ENCODE data around the gene CACNG1.

The CACNG1 gene

GRCh38 chr17:67044016-67044772, at the start of gene CACNG1:
Gene CACNG1 (plus strand): TSS chr17:67044554. CDS start chr17:67044661, 107 bp downstream.
- no peak for DNase-seq

- DNase-seq = no peak
These were observed 49.3 kb upstream of the CACNG1 start for GRCh38 chr17:66994930-66995535.

GRCh38 chr17:66995944-66996343, 48.4 kb upstream of the CACNG1 start:
- no peak for DNase-seq

GRCh38 chr17:66996926-66997325, 47.4 kb upstream of the CACNG1 start:
- DNase-seq = no peak

- DNase-seq = no peak
These were observed 41.1 kb upstream of the CACNG1 start for GRCh38 chr17:67003231-67003630.

- DNase-seq = no peak
These were observed 40.2 kb upstream of the CACNG1 start for GRCh38 chr17:67004181-67004580.

- DNase-seq = no peak
These were observed 37.1 kb upstream of the CACNG1 start for GRCh38 chr17:67007266-67007665.

GRCh38 chr17:67008101-67008500, 36.3 kb upstream of the CACNG1 start:
- no peak for DNase-seq

GRCh38 chr17:67011527-67012175, 32.7 kb upstream of the CACNG1 start:
- no peak for DNase-seq

GRCh38 chr17:67013891-67014290, 30.5 kb upstream of the CACNG1 start:
- DNase-seq = no peak

GRCh38 chr17:67015001-67015400, 29.4 kb upstream of the CACNG1 start:
- no peak for DNase-seq

- no peak for DNase-seq
These were observed 28.2 kb upstream of the CACNG1 start for GRCh38 chr17:67016039-67016762.

- DNase-seq = no peak
These were observed 26.4 kb upstream of the CACNG1 start for GRCh38 chr17:67017910-67018309.

- DNase-seq = no peak
These were observed 25.6 kb upstream of the CACNG1 start for GRCh38 chr17:67018471-67019434.

GRCh38 chr17:67019809-67020208, 24.5 kb upstream of the CACNG1 start:
- DNase-seq = no peak

GRCh38 chr17:67020293-67020766, 24.0 kb upstream of the CACNG1 start:
- DNase-seq = no peak

GRCh38 chr17:67021196-67021595, 23.2 kb upstream of the CACNG1 start:
- DNase-seq = no peak

GRCh38 chr17:67021743-67022450, 22.5 kb upstream of the CACNG1 start:
- no peak for DNase-seq

- DNase-seq = no peak
These were observed 21.9 kb upstream of the CACNG1 start for GRCh38 chr17:67022451-67022810.

- no peak for DNase-seq
These were observed 19.6 kb upstream of the CACNG1 start for GRCh38 chr17:67024736-67025135.

- no peak for DNase-seq
These were observed 19.1 kb upstream of the CACNG1 start for GRCh38 chr17:67025216-67025792.

Measured in NCI-H2029 treated with DMSO at 0.1 percent for 48 hours (cell line).